Measurements from ENCODE around the gene STK33. TPM values are rescaled to one million over a fixed set of nuclear protein-coding genes. Genes with fewer than 3 reads are reported as not detected.

The STK33 gene
- total and polyA plus RNA-seq, 2 experiments from 2014 or later: 18.0 to 21.5 TPM

- H3K4me3 ChIP-seq: no peak overlapping the region
- DNase-seq (ENCODE audit: low read depth in 1 of 2, low spot score in 1 of 2): no peak
- no peaks in the 10 kb centered on the region for H3K9me3 ChIP-seq (ENCODE audit: low read depth)
- no peaks in the 10 kb centered on the region for H3K36me3 ChIP-seq
- no peaks in the 10 kb centered on the region for H3K27me3 ChIP-seq
- H3K4me1 ChIP-seq (ENCODE audit: low read depth): no peaks in the 10 kb centered on the region
- H3K27ac ChIP-seq: no peak overlapping the region
- no peak for TF ChIP-seq CTCF (IDR thresholded peaks at IDR 0.05; ENCODE audit: low read depth, low read length)
Measured at GRCh38 chr11:8356216-8356615, 237.8 kb downstream of the STK33 start.

DNA sequence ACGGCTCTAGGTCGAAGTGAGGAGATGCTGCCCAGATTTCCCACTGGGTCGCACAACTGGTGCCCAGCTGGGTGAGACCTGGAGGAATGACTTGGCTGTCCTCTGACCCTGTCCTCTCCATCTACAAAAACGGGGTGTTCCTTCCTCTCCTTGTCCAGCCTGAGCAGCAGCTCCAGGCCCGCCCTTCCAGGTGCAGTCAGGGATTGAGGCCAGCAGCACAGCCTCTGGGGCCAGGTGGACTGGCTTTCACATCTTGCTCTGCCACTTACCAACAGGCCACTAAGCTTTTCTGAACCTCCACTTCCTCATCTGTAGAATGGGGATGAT, 238.6 kb downstream of the STK33 start:
- Histone ChIP-seq H3K4me3 (no peak overlapping the region), H3K4me1 (ENCODE audit: low read depth) (no peaks in the 10 kb centered on the region), H3K36me3 (no peaks in the 10 kb centered on the region), H3K27me3 (no peaks in the 10 kb centered on the region), H3K27ac (no peak overlapping the region), H3K9me3 (ENCODE audit: low read depth) (no peaks in the 10 kb centered on the region)
- no peak for DNase-seq (ENCODE audit: low read depth in 1 of 2, low spot score in 1 of 2)
- no peak for TF ChIP-seq CTCF (IDR thresholded peaks at IDR 0.05; ENCODE audit: low read depth, low read length)

DNA sequence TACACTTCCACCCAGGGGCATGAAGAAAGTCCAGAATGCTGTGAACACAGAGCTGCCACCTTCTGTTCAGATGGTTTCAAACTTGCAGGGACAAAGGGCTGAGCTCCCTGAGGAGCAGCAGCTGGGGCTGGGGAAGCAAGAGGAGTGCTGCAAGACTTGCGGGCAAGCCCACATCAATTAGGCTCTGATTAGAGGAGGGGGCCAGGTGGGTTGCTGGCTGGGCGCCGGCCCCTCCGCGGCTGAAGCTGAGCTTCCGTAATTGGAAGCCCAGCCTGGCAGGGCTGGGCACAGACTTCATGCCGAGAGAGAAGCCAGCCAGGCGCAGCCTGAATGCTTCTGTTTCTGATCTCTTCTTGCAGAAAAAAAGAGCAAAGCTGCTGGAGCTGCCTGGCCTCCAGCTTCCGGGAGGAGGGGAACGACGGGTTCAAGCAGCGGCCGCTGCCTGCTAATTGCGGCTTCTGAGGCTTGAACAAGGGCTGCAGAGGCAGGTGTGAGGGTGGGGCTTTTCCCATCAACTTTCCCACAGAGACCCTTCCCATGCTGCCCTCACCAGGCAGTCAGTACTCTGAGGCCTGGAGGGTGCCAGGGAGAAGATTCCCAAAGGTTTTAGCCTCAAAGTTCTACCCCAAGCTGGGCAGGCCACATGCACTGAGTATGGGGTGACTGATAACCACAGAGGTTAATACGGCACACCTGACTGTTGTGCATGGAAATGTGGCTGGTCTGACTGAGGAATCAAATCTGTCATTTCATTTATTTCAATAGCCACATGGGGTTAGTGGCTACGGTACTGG, 239.2 kb downstream of the STK33 start:
- Histone ChIP-seq H3K36me3 (no peaks in the 10 kb centered on the region), H3K4me1 (ENCODE audit: low read depth) (no peaks in the 10 kb centered on the region), H3K4me3 (no peak overlapping the region), H3K27ac (no peak overlapping the region), H3K27me3 (no peaks in the 10 kb centered on the region), H3K9me3 (ENCODE audit: low read depth) (no peaks in the 10 kb centered on the region)
- peak; percentile 14 to 16 for DNase-seq (ENCODE audit: low read depth in 1 of 2, low spot score in 1 of 2)
- TF ChIP-seq CTCF (IDR thresholded peaks at IDR 0.05; ENCODE audit: low read depth, low read length): no peak

GRCh38 chr11:8352876-8353505, 241.0 kb downstream of the STK33 start:
- no peak overlapping the region for H3K27ac ChIP-seq
- TF ChIP-seq CTCF (IDR thresholded peaks at IDR 0.05; ENCODE audit: low read depth, low read length): no peak
- no peaks in the 10 kb centered on the region for H3K36me3 ChIP-seq
- DNase-seq (ENCODE audit: low read depth in 1 of 2, low spot score in 1 of 2): no peak
- no peak overlapping the region for H3K4me3 ChIP-seq
- H3K27me3 ChIP-seq: no peaks in the 10 kb centered on the region
- no peaks in the 10 kb centered on the region for H3K9me3 ChIP-seq (ENCODE audit: low read depth)
- no peaks in the 10 kb centered on the region for H3K4me1 ChIP-seq (ENCODE audit: low read depth)

DNA sequence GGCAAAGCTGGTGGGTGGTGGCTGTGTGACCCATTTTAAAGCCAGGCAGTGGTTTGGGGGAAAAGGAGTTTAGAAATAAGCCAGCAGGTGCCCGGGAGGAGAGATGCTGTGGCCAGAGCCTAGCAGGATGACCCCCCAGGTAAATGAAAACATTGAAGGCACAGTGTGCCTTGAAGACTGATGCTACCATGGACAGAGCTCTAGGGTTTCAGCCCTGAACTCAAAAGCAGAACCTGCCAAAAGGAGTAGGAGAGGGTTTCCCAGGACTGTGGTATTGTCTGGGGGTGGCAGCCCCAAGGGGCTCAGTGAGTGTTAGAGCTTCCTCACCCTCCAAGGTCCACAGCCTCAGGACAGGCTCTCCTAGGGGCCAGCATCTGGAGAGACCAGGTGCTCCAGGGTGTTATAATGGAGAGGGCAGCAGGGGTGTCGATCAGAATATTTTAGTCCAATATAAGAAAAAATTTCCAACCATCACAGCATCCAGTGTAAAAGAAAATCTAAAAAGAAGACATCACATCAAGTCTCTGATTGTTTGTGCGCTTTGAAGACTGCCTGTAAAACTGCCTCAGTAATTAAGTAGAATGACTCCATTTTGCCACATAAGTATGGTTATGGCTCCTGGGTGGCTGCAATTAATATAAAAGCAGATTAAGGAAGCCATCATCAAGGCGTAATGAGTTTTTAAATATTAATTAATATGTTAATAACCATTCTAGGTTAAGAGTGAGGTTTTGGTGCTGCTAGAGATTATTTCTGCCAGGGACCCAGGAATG, 241.7 kb downstream of the STK33 start:
- H3K27me3 ChIP-seq: no peaks in the 10 kb centered on the region
- peak in 1 of 2 donors; percentile 15 for DNase-seq (ENCODE audit: low read depth in 1 of 2, low spot score in 1 of 2)
- H3K36me3 ChIP-seq: no peaks in the 10 kb centered on the region
- H3K9me3 ChIP-seq (ENCODE audit: low read depth): no peaks in the 10 kb centered on the region
- no peaks in the 10 kb centered on the region for H3K4me1 ChIP-seq (ENCODE audit: low read depth)
- no peak overlapping the region for H3K4me3 ChIP-seq
- H3K27ac ChIP-seq: no peak overlapping the region
- TF ChIP-seq CTCF (IDR thresholded peaks at IDR 0.05; ENCODE audit: low read depth, low read length): no peak
